Endothelial cell of umbilical vein (primary cell): Measurements from ENCODE around the gene CNTNAP2. TPM values are rescaled to one million over a fixed set of nuclear protein-coding genes. Genes with fewer than 3 reads are reported as not detected.

ENCODE experiments used
- BruUV-seq: library from RNA; stranded (reverse); fragments of 400-500 nt; replicated peaks from 2 replicates; lab custom pipeline; 2021; lab: Mats Ljungman, UMichigan
- CTCF ChIA-PET: fragments of 300-600, 350-600 bp; sonication (Branson Sonifier 250); formaldehyde crosslinking; loops from one replicate; lab custom pipeline; 2021; ENCODE audit warnings: antibody characterized with exemption, inconsistent platforms; lab: Charles Lee
- POLR2A ChIA-PET: fragments of 300-600, 350-600 bp; sonication (Branson Sonifier 250); formaldehyde crosslinking; loops from one replicate; lab custom pipeline; 2021; ENCODE audit warnings: antibody characterized with exemption, inconsistent platforms; lab: Charles Lee
- DNase-seq: peaks from one replicate; pipeline ENCODE4 v3.0.0-alpha.2; 2011; ENCODE audit warnings: low read depth, low spot score
- FAIRE-seq: peaks from 2 replicates; lab custom pipeline; 2011; peaks lifted over from hg19 to GRCh38; lab: Jason Lieb, UNC
- H2AFZ ChIP-seq: 2 replicates; pipeline ENCODE4 v1.6.0; 2012; ENCODE audit warnings: low read depth, low read length, control low read depth, inconsistent platforms
- H3K27ac ChIP-seq: 2 replicates; pipeline ENCODE4 v1.5.1; 2011; ENCODE audit warnings: low read depth, mild to moderate bottlenecking, control low read depth, low read length, moderate library complexity; ENCODE audit not compliant: insufficient read depth
- H3K27me3 ChIP-seq, 2 experiments: 2 replicates each; pipeline versions ENCODE4 v1.6.0 to v1.6.1; 2011; ENCODE audit warnings: low read length in 2 of 2, mixed read lengths in 1 of 2; ENCODE audit not compliant: control insufficient read depth in 2 of 2, insufficient read depth in 2 of 2
- H3K36me3 ChIP-seq, 2 experiments: 2 replicates in 1 of 2; 3 replicates in 1 of 2; pipeline ENCODE4 v1.5.1; 2011; ENCODE audit warnings: low read length in 2 of 2, mild to moderate bottlenecking in 1 of 2, moderate library complexity in 1 of 2; ENCODE audit not compliant: control insufficient read depth in 2 of 2, insufficient read depth in 2 of 2; ENCODE audit errors: extremely low read depth in 1 of 2
- H3K4me1 ChIP-seq: 3 replicates; pipeline ENCODE4 v1.5.1; 2011; ENCODE audit warnings: mild to moderate bottlenecking, low read length; ENCODE audit not compliant: control insufficient read depth, insufficient read depth; ENCODE audit errors: extremely low read depth
- H3K4me2 ChIP-seq: 2 replicates; pipeline ENCODE4 v1.6.1; 2011; ENCODE audit warnings: low read length, control low read depth, mixed read lengths; ENCODE audit not compliant: insufficient read depth
- H3K4me3 ChIP-seq, 3 experiments: fragments of 200-600 bp in 1 of 3; sonication (generic), shearing (Covaris generic) in 1 of 3; replicated peaks in 1 of 3; 2 replicates each; pipeline ENCODE4 v1.5.1; 2011 to 2016; ENCODE audit warnings: control low read depth in 3 of 3, low read length in 3 of 3, mild to moderate bottlenecking in 2 of 3, inconsistent platforms in 1 of 3, low read depth in 1 of 3, moderate library complexity in 1 of 3; ENCODE audit not compliant: insufficient read depth in 1 of 3
- H3K79me2 ChIP-seq: 2 replicates; pipeline ENCODE4 v1.6.0; 2012; ENCODE audit warnings: low read length, inconsistent platforms; ENCODE audit not compliant: control insufficient read depth, insufficient read depth
- H3K9ac ChIP-seq: replicated peaks from 2 replicates; pipeline ENCODE3; 2011; ENCODE audit warnings: low read length, control low read depth; ENCODE audit not compliant: insufficient read depth; ENCODE audit errors: extremely low read depth
- H3K9me1 ChIP-seq: replicated peaks from 3 replicates; pipeline ENCODE4 v1.6.0; 2011; ENCODE audit warnings: mild to moderate bottlenecking, low read length; ENCODE audit not compliant: control insufficient read depth, insufficient read depth; ENCODE audit errors: extremely low read depth
- H3K9me3 ChIP-seq: replicated peaks from 2 replicates; pipeline ENCODE4 v1.5.1; 2012; ENCODE audit warnings: low read length, inconsistent platforms; ENCODE audit not compliant: control insufficient read depth, insufficient read depth
- H4K20me1 ChIP-seq: replicated peaks from 2 replicates; pipeline ENCODE3; 2011; ENCODE audit warnings: mild to moderate bottlenecking, low read length; ENCODE audit not compliant: control insufficient read depth, insufficient read depth; ENCODE audit errors: extremely low read depth
- EZH2 ChIP-seq: IDR thresholded peaks from 2 replicates; pipeline ENCODE4 v1.6.1; 2012; ENCODE audit warnings: borderline replicate concordance, low read depth, mild to moderate bottlenecking, moderate library complexity, low read length, inconsistent platforms; ENCODE audit not compliant: severe bottlenecking
- FOS ChIP-seq: IDR thresholded peaks from 2 replicates; pipeline ENCODE4 v1.6.1; 2011; ENCODE audit warnings: mild to moderate bottlenecking, low read length, moderate library complexity, borderline replicate concordance; ENCODE audit not compliant: insufficient read depth
- GATA2 ChIP-seq: IDR thresholded peaks from 2 replicates; pipeline ENCODE4 v1.7.0; 2011; ENCODE audit warnings: low read depth, mild to moderate bottlenecking, moderate library complexity, mixed read lengths, low read length; ENCODE audit not compliant: insufficient read length, insufficient read depth
- JUN ChIP-seq: IDR thresholded peaks from 2 replicates; pipeline ENCODE4 v1.6.1; 2011; ENCODE audit warnings: borderline replicate concordance, low read depth; ENCODE audit not compliant: insufficient read length, insufficient read depth
- MAX ChIP-seq: IDR thresholded peaks from 2 replicates; pipeline ENCODE4 v1.6.1; 2011; ENCODE audit not compliant: insufficient read depth, insufficient read length
- MYC ChIP-seq: IDR thresholded peaks from one replicate; pipeline ENCODE4 v1.6.1; 2011; ENCODE audit warnings: mild to moderate bottlenecking, low read depth, low read length
- POLR2A ChIP-seq: IDR thresholded peaks from 2 replicates; pipeline ENCODE4 v1.6.1; 2012; ENCODE audit warnings: low read depth, mild to moderate bottlenecking, control low read depth, low read length
- POLR2AphosphoS5 ChIP-seq: IDR thresholded peaks from 2 replicates; pipeline ENCODE4 v1.6.1; 2012; ENCODE audit warnings: low read depth, mild to moderate bottlenecking, control low read depth, low read length, moderate library complexity; ENCODE audit not compliant: insufficient read depth
- dilution Hi-C: fragments of 300-500 bp; cut with MboI; formaldehyde crosslinking; loops from one replicate; pipeline ENCODE4 v1.15.0; 2019; ENCODE audit warnings: low sequenced_read_pairs; ENCODE audit not compliant: extremely low pct_ligation_motif_present
- intact Hi-C: fragments of 100-400 bp; cut with micrococcal nuclease; formaldehyde crosslinking; loops from one replicate; pipeline ENCODE4 v1.10.0; 2022
- polyA plus RNA-seq, 4 experiments: library from polyadenylated mRNA; depleted of rRNA in 3 of 4; stranded (reverse) in 3 of 4; unstranded in 1 of 4; fragments of >200 nt; gene quantifications; 2 replicates each; pipeline versions ENCODE4 v1.2.1 to v1.2.3, GENCODE V29; 2011 to 2012; ENCODE audit warnings: missing spikeins in 1 of 4
- total RNA-seq: library from RNA; stranded (reverse); gene quantifications from 2 replicates; pipeline ENCODE4 v1.2.3, GENCODE V29; 2021
- TF ChIP-seq, protein P1 (sequence below), 2 donors: IDR thresholded peaks; 1 replicate in 1 of 2; 2 replicates in 1 of 2; pipeline ENCODE4 v1.5.1; 2011; ENCODE audit warnings: low read length in 2 of 2, mild to moderate bottlenecking in 2 of 2, moderate library complexity in 2 of 2, control low read depth in 1 of 2, inconsistent platforms in 1 of 2, low read depth in 1 of 2; ENCODE audit not compliant: insufficient read depth in 1 of 2; ENCODE audit errors: extremely low read depth in 1 of 2

Gene CNTNAP2
- total and polyA plus RNA-seq, 2 donors (not counting 3 experiments of a cell fraction or from before 2014, with no cell fraction given), result not detected

DNA sequence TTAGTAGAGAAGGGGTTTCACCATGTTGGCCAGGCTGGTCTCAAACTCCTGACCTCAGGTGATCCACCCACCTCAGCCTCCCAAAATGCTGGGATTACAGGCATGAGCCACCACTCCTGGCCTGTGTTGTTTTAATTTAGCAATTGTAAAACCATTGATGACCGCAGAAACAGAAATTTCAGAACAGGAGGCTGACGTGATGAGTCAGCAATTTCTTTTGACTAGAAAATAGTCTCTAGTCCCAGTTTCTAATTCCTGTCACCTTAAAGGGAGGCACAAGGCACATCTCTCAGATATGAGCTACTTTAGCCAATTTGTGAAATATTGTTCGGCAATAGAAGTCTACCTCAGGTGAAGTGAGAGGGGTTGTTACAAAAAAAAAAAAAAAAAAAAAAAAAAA, 2033.1 kb downstream of the CNTNAP2 start:
- CTCF ChIA-PET, result no interaction called here
- POLR2A ChIA-PET, result no interaction called here
- dilution Hi-C loops, result no loop called here
- no peak overlapping the region for H3K4me2 ChIP-seq
- H3K9me1 ChIP-seq, result no peaks in the 10 kb centered on the region
- FAIRE-seq, result no peak
- no peaks in the 10 kb centered on the region for H3K36me3 ChIP-seq
- BruUV-seq, result no TSS peak
- no peaks in the 10 kb centered on the region for H4K20me1 ChIP-seq
- no peaks in the 10 kb centered on the region for H3K27me3 ChIP-seq
- no peak overlapping the region for H3K27ac ChIP-seq
- H3K9ac ChIP-seq, result no peak overlapping the region
- H2AFZ ChIP-seq, result no peak overlapping the region
- no peaks in the 10 kb centered on the region for H3K79me2 ChIP-seq
- peaks cover 4% of the 10 kb centered on the region for H3K9me3 ChIP-seq
- TF ChIP-seq, protein P1, sequence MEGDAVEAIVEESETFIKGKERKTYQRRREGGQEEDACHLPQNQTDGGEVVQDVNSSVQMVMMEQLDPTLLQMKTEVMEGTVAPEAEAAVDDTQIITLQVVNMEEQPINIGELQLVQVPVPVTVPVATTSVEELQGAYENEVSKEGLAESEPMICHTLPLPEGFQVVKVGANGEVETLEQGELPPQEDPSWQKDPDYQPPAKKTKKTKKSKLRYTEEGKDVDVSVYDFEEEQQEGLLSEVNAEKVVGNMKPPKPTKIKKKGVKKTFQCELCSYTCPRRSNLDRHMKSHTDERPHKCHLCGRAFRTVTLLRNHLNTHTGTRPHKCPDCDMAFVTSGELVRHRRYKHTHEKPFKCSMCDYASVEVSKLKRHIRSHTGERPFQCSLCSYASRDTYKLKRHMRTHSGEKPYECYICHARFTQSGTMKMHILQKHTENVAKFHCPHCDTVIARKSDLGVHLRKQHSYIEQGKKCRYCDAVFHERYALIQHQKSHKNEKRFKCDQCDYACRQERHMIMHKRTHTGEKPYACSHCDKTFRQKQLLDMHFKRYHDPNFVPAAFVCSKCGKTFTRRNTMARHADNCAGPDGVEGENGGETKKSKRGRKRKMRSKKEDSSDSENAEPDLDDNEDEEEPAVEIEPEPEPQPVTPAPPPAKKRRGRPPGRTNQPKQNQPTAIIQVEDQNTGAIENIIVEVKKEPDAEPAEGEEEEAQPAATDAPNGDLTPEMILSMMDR (IDR thresholded peaks at IDR 0.05; ENCODE audit: extremely low read depth in 1 of 2, insufficient read depth in 1 of 2, low read depth in 1 of 2, low read length in 2 of 2), result no peak
- TF ChIP-seq FOS (no peak), POLR2AphosphoS5 (no peak), MYC (no peak), JUN (no peak), MAX (no peak), POLR2A (no peak), EZH2 (no peak), GATA2 (no peak)
- no peak overlapping the region for H3K4me3 ChIP-seq
- DNase-seq, result no peak
- no peaks in the 10 kb centered on the region for H3K4me1 ChIP-seq
- intact Hi-C loops, result no loop called here
